Spinal cord (tissue), 10 donors: ENCODE results near the gene TUBA1C. TPM values are rescaled to one million over a fixed set of nuclear protein-coding genes. Genes with fewer than 3 reads are reported as not detected.
A peak's percentile ranks its signal among the peaks of the same experiment; 100 is the strongest.
"Not testable (repeated sequence)": the region's sequence is repeated elsewhere in the genome, so short reads cannot be mapped to it uniquely, and the experiment has no call there.

Experiments
- DNase-seq, 6 donors: peaks; one replicate each; pipeline versions ENCODE4 v3.0.0 to v3.0.0-alpha.2; 2013 to 2015; ENCODE audit warnings: low spot score in 6 of 6, low read depth in 4 of 6
- H3K27ac ChIP-seq: one replicate; pipeline ENCODE4 v1.5.1; 2013; ENCODE audit warnings: low read depth, low read length, control low read depth
- H3K27me3 ChIP-seq: one replicate; pipeline ENCODE4 v1.6.1; 2013; ENCODE audit warnings: low read length; ENCODE audit not compliant: control insufficient read depth, insufficient read depth
- H3K36me3 ChIP-seq: one replicate; pipeline ENCODE4 v1.6.1; 2013; ENCODE audit warnings: low read length; ENCODE audit not compliant: control insufficient read depth, insufficient read depth
- H3K4me1 ChIP-seq: one replicate; pipeline ENCODE4 v1.6.1; 2013; ENCODE audit warnings: low read length; ENCODE audit not compliant: control insufficient read depth, insufficient read depth
- H3K4me3 ChIP-seq: one replicate; pipeline ENCODE4 v1.5.1; 2013; ENCODE audit warnings: low read depth, low read length, control low read depth
- H3K9me3 ChIP-seq: one replicate; pipeline ENCODE4 v1.6.1; 2013; ENCODE audit warnings: low read length; ENCODE audit not compliant: control insufficient read depth, insufficient read depth
- WGBS: methylation state at CpG from one replicate; pipeline ENCODE4 v1.1.5; 2013; ENCODE audit warnings: missing lambda C conversion rate; ENCODE audit not compliant: insufficient coverage; 5-methylcytosine and 5-hydroxymethylcytosine counted together
- polyA plus RNA-seq, 2 donors: library from polyadenylated mRNA; unstranded; fragments of 120-200 nt; gene quantifications; one replicate each; pipeline ENCODE4 v1.2.1, GENCODE V29; 2013; ENCODE audit not compliant: insufficient read length in 2 of 2
- total RNA-seq, 2 donors: library from RNA; depleted of rRNA in 1 of 2; stranded (reverse); fragments of 120-200 nt in 1 of 2; fragments of >200 nt in 1 of 2; gene quantifications; one replicate each; pipeline versions ENCODE4 v1.2.3 to v1.2.4, GENCODE V29; 2013 to 2014
- donor health status: healthy.

TUBA1C gene
- total and polyA plus RNA-seq, 4 donors: 30.4 to 68.8 (median 47.4) TPM

- no peaks in the 10 kb centered on the region for H3K36me3 ChIP-seq
- no peak overlapping the region for H3K4me3 ChIP-seq
- H3K27me3 ChIP-seq: no peaks in the 10 kb centered on the region
These were observed 17.4 kb downstream of the TUBA1C start for GRCh38 chr12:49282302-49282701.

GRCh38 chr12:49282740-49283375 lies 18.0 kb downstream of the TUBA1C start:
- H3K4me1 ChIP-seq, H3K27me3 ChIP-seq, H3K27ac ChIP-seq, H3K36me3 ChIP-seq, DNase-seq, H3K4me3 ChIP-seq, H3K9me3 ChIP-seq: not testable (repeated sequence)
- no CpG with 5 or more reads among the region's 6 CpGs for WGBS

More at GRCh38 chr12:49282302-49282701, 17.4 kb downstream of the TUBA1C start:
- WGBS: no CpG with 5 or more reads among the region's 5 CpGs
- Histone ChIP-seq H3K4me1 (no peaks in the 10 kb centered on the region), H3K27ac (no peak overlapping the region), H3K9me3 (no peaks in the 10 kb centered on the region)
- DNase-seq: no peak

- no peak overlapping the region for H3K4me3 ChIP-seq
These were observed 18.9 kb downstream of the TUBA1C start for GRCh38 chr12:49283541-49284429.

GRCh38 chr12:49284672-49285071 lies 19.8 kb downstream of the TUBA1C start:
- Histone ChIP-seq H3K4me3 (no peak overlapping the region), H3K4me1 (no peaks in the 10 kb centered on the region), H3K9me3 (no peaks in the 10 kb centered on the region), H3K27ac (no peak overlapping the region), H3K27me3 (peaks cover 10% of the 10 kb centered on the region), H3K36me3 (no peaks in the 10 kb centered on the region)
- 88% methylated on average over 3 of the region's 4 CpGs for WGBS
- DNase-seq: no peak

More at GRCh38 chr12:49283541-49284429, 18.9 kb downstream of the TUBA1C start:
- no peaks in the 10 kb centered on the region for H3K36me3 ChIP-seq
- DNase-seq: no peak
- no peak overlapping the region for H3K27ac ChIP-seq
- no peaks in the 10 kb centered on the region for H3K9me3 ChIP-seq
- no peaks in the 10 kb centered on the region for H3K4me1 ChIP-seq
- peaks cover 8% of the 10 kb centered on the region for H3K27me3 ChIP-seq
- WGBS: 89% methylated on average over 14 of the region's 25 CpGs

- Histone ChIP-seq H3K27me3 (peaks cover 16% of the 10 kb centered on the region), H3K4me3 (no peak overlapping the region), H3K27ac (no peak overlapping the region), H3K4me1 (peaks cover 3% of the 10 kb centered on the region), H3K9me3 (no peaks in the 10 kb centered on the region), H3K36me3 (no peaks in the 10 kb centered on the region)
- WGBS: 43% methylated on average over 4 of the region's 6 CpGs
- no peak for DNase-seq
These were observed 23.0 kb downstream of the TUBA1C start for GRCh38 chr12:49287876-49288275.

GRCh38 chr12:49288412-49288853 lies 23.6 kb downstream of the TUBA1C start:
- WGBS: 29% methylated on average over 6 of the region's 11 CpGs
- peaks cover 21% of the 10 kb centered on the region for H3K27me3 ChIP-seq
- DNase-seq: peak in 4 of 6 donors; percentile 35 to 88 (median 60)
- H3K36me3 ChIP-seq: no peaks in the 10 kb centered on the region
- no peaks in the 10 kb centered on the region for H3K9me3 ChIP-seq
- H3K27ac ChIP-seq: no peak overlapping the region
- H3K4me1 ChIP-seq: peaks cover 9% of the 10 kb centered on the region
- no peak overlapping the region for H3K4me3 ChIP-seq

GRCh38 chr12:49288922-49289555 lies 24.2 kb downstream of the TUBA1C start:
- Histone ChIP-seq H3K27ac (no peak overlapping the region), H3K27me3 (peaks cover 27% of the 10 kb centered on the region), H3K4me3 (no peak overlapping the region), H3K36me3 (no peaks in the 10 kb centered on the region), H3K4me1 (peaks cover 15% of the 10 kb centered on the region), H3K9me3 (no peaks in the 10 kb centered on the region)
- no peak for DNase-seq
- 88% methylated on average over 8 of the region's 9 CpGs for WGBS

- 37% methylated on average over 7 of the region's 7 CpGs for WGBS
- Histone ChIP-seq H3K36me3 (no peaks in the 10 kb centered on the region), H3K9me3 (no peaks in the 10 kb centered on the region), H3K4me3 (no peak overlapping the region), H3K27ac (no peak overlapping the region), H3K27me3 (peaks cover 64% of the 10 kb centered on the region), H3K4me1 (peaks cover 46% of the 10 kb centered on the region)
- DNase-seq: no peak
These were observed 27.8 kb downstream of the TUBA1C start for GRCh38 chr12:49292729-49293055.

- Histone ChIP-seq H3K27me3 (peaks cover 66% of the 10 kb centered on the region), H3K4me3 (no peak overlapping the region), H3K4me1 (peaks cover 46% of the 10 kb centered on the region), H3K9me3 (no peaks in the 10 kb centered on the region), H3K36me3 (no peaks in the 10 kb centered on the region), H3K27ac (no peak overlapping the region)
- WGBS: 19% methylated on average over 11 of the region's 18 CpGs
- peak in 3 of 6 donors; percentile 7 to 73 (median 57) for DNase-seq
These were observed 28.4 kb downstream of the TUBA1C start for GRCh38 chr12:49293056-49293956.
